Lung (tissue), 12 donors: ENCODE measurements around the gene CENPP. TPM values are rescaled to one million over a fixed set of nuclear protein-coding genes. Genes with fewer than 3 reads are reported as not detected.

Source experiments
- ATAC-seq: fragments of 200-7000 bp; cut with Tn5 transposase; one replicate; pipeline ENCODE4 v1.9.1; 2020; ENCODE audit warnings: moderate number of reproducible peaks; ENCODE audit not compliant: insufficient read depth, low FRiP score
- DNase-seq, 3 donors: peaks; one replicate each; pipeline ENCODE4 v3.0.0-alpha.2; 2013 to 2017
- H3K27ac ChIP-seq, 2 donors: one replicate each; pipeline ENCODE4 v1.5.1; 2013; ENCODE audit warnings: mild to moderate bottlenecking in 2 of 2, moderate library complexity in 2 of 2, control low read depth in 1 of 2, inconsistent platforms in 1 of 2, low read depth in 1 of 2, low read length in 1 of 2
- H3K27me3 ChIP-seq, 3 donors: one replicate each; pipeline ENCODE4 v1.5.1; 2013; ENCODE audit warnings: low read length in 2 of 3; ENCODE audit not compliant: control insufficient read depth in 3 of 3, insufficient read depth in 3 of 3
- H3K36me3 ChIP-seq, 4 donors: one replicate each; pipeline ENCODE4 v1.5.1; 2013; ENCODE audit warnings: low read length in 4 of 4, mild to moderate bottlenecking in 1 of 4, moderate library complexity in 1 of 4; ENCODE audit not compliant: control insufficient read depth in 4 of 4, insufficient read depth in 4 of 4
- H3K4me1 ChIP-seq, 5 donors: one replicate each; pipeline ENCODE4 v1.5.1; 2013; ENCODE audit warnings: low read length in 5 of 5, mild to moderate bottlenecking in 2 of 5, moderate library complexity in 1 of 5; ENCODE audit not compliant: control insufficient read depth in 5 of 5, insufficient read depth in 5 of 5
- H3K4me3 ChIP-seq: one replicate; pipeline ENCODE4 v1.5.1; 2013; ENCODE audit warnings: mild to moderate bottlenecking, control low read depth, moderate library complexity
- H3K9ac ChIP-seq, 2 donors: one replicate each; pipeline ENCODE4 v1.5.1; 2013; ENCODE audit warnings: low read length in 2 of 2, control low read depth in 1 of 2; ENCODE audit not compliant: insufficient read depth in 1 of 2
- H3K9me3 ChIP-seq, 4 donors: one replicate each; pipeline ENCODE4 v1.5.1; 2013; ENCODE audit warnings: low read length in 3 of 4, mild to moderate bottlenecking in 1 of 4, moderate library complexity in 1 of 4; ENCODE audit not compliant: control insufficient read depth in 4 of 4, insufficient read depth in 3 of 4
- WGBS, 2 donors: extraction: QIAGEN DNeasy Blood & Tissue Kit; methylation state at CpG; one replicate each; pipeline ENCODE4 v1.1.7; 2013; 5-methylcytosine and 5-hydroxymethylcytosine counted together
- polyA plus RNA-seq, 2 donors: library from polyadenylated mRNA; stranded (reverse); fragments of 200-250 nt; gene quantifications; one replicate each; pipeline ENCODE4 v1.2.1, GENCODE V29; 2013
- total RNA-seq, 2 donors: library from RNA; depleted of rRNA in 1 of 2; stranded (reverse); fragments of >200 nt in 1 of 2; gene quantifications; one replicate each; pipeline ENCODE4 v1.2.1, GENCODE V29; 2014 to 2021
- TF ChIP-seq, protein P1 (sequence below): IDR thresholded peaks from 2 replicates; pipeline ENCODE4 v1.5.1; 2012; ENCODE audit warnings: mild to moderate bottlenecking; ENCODE audit errors: control extremely low read depth, extremely low read depth
- donor health status: control.
- donor health status: control.
- donor health status: Bipolar disorder and iron deficiency.
- donor health status: healthy.
- donor health status: DM: yes; HTN: yes; CAD: no.

CENPP gene
- total and polyA plus RNA-seq, 4 donors, result 1.2 to 11.8 (median 2.9) TPM

DNA sequence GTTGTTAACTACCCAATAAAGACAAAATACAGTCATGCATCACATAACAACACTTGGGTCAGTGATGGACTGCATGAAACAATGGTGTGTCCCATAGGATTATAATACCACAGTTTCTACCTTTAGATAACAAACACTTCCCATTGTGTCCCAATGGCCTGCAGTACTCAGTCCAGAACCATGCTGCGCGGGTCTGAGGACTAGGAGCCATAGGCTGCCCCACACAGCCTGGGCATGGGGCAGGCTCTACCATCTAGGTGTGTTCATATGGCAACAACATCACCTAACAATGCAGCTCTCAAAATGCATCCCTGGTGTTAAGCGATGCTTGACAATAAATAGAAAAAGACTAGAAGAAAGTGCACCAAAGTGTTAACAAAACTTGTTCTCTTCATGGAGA, 337.4 kb downstream of the CENPP start:
- Histone ChIP-seq H3K36me3 (peaks cover 0 to 19% (median 7%) of the 10 kb centered on the region in 4 donors), H3K9ac (no peak overlapping the region), H3K27me3 (no peaks in the 10 kb centered on the region), H3K4me1 (peaks cover 0 to 5% (median 0%) of the 10 kb centered on the region in 5 donors), H3K9me3 (no peaks in the 10 kb centered on the region), H3K27ac (no peak overlapping the region), H3K4me3 (no peak overlapping the region)
- WGBS, 2 donors, result 97 to 100% methylated on average over 3 of the region's 3 CpGs
- TF ChIP-seq, protein P1, sequence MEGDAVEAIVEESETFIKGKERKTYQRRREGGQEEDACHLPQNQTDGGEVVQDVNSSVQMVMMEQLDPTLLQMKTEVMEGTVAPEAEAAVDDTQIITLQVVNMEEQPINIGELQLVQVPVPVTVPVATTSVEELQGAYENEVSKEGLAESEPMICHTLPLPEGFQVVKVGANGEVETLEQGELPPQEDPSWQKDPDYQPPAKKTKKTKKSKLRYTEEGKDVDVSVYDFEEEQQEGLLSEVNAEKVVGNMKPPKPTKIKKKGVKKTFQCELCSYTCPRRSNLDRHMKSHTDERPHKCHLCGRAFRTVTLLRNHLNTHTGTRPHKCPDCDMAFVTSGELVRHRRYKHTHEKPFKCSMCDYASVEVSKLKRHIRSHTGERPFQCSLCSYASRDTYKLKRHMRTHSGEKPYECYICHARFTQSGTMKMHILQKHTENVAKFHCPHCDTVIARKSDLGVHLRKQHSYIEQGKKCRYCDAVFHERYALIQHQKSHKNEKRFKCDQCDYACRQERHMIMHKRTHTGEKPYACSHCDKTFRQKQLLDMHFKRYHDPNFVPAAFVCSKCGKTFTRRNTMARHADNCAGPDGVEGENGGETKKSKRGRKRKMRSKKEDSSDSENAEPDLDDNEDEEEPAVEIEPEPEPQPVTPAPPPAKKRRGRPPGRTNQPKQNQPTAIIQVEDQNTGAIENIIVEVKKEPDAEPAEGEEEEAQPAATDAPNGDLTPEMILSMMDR, result no peak
- ATAC-seq (no peak), DNase-seq (no peak)

DNA sequence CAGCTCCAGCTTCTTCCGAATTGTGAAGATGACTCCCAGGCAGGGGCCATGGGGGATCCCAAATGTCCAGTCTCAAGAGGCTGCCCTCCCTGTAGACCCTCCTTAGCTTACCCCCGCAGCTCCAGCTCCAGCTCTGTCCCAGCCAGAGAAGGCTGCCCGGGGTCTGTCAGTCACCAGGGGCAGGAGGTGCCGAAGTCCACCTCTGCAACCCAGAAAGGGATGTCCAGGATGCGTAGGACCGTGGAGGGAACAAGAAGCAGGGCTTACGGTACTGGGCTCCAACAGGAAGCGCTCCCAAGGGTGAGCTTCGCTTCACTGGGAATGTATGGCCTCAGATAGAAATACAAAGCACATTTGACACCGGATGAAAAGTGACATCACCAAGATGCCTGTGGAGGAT, 338.2 kb downstream of the CENPP start:
- ATAC-seq (no peak), DNase-seq (no peak)
- TF ChIP-seq, protein P1, result no peak
- Histone ChIP-seq H3K9ac (no peak overlapping the region), H3K27me3 (no peaks in the 10 kb centered on the region), H3K4me1 (peaks cover 0 to 7% (median 5%) of the 10 kb centered on the region in 5 donors), H3K27ac (no peak overlapping the region), H3K4me3 (no peak overlapping the region), H3K9me3 (no peaks in the 10 kb centered on the region), H3K36me3 (peaks cover 0 to 17% (median 7%) of the 10 kb centered on the region in 4 donors)
- 92 to 93% methylated on average over 10 of the region's 10 CpGs for WGBS, 2 donors

DNA sequence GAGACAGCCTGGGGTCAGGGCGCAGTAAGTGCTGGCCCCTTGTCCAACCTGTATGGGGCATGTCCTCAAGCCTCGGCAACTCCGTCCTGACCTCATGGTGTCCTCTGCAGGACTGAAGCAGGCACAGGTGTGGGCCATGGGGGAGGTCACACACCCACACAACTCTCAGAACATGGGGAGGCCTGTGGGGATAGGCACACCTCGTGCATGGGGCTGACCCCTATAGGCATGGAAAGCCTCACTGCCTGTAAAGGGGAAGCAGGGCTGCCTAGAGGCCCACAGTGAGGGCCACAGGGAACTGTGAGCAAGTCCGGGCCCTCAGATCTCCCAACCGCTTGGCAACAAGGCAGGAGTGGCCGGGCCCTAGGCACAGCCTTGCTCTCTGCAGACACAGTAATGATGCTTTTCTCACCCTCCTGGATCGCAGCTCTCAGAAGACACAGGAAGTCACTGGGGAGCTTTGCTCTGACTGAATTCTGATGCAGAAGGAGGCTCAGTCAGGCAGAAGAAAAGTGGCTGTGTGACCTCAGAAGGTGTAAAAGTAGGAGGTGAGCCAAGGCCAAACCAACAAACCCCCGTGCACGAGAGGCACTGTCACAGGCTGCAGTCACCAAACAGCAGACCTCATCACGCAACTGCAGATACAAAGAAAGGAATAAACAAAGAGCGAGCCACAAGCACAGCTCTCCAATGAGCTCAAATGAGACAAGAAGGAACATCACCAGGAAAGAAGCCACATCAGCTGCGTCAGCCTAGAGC, 338.8 kb downstream of the CENPP start:
- TF ChIP-seq, protein P1, result no peak
- ATAC-seq (no peak), DNase-seq (no peak)
- no peaks in the 10 kb centered on the region for H3K9me3 ChIP-seq
- no peak overlapping the region for H3K9ac ChIP-seq
- no peaks in the 10 kb centered on the region for H3K27me3 ChIP-seq
- H3K4me1 ChIP-seq, result peaks cover 0 to 10% (median 7%) of the 10 kb centered on the region in 5 donors
- WGBS, 2 donors, result 80% methylated on average over 13 of the region's 13 CpGs
- H3K27ac ChIP-seq, result no peak overlapping the region
- H3K36me3 ChIP-seq, result peaks cover 0 to 17% (median 7%) of the 10 kb centered on the region in 4 donors
- H3K4me3 ChIP-seq, result no peak overlapping the region
